K562 (cell line): Measurements from ENCODE around the gene RHEBL1. TPM values are rescaled to one million over a fixed set of nuclear protein-coding genes. Genes with fewer than 3 reads are reported as not detected.
A peak's percentile ranks its signal among the peaks of the same experiment; 100 is the strongest.

Experiments
- ATF6 ChIP-seq: sonication (generic); formaldehyde crosslinking; IDR thresholded peaks from 2 replicates; pipeline ENCODE4 v1.4.0; 2020; ENCODE audit warnings: mild to moderate bottlenecking, missing genetic modification reagents
- EZH2 ChIP-seq: IDR thresholded peaks from 2 replicates; pipeline ENCODE4 v1.6.1; 2012; ENCODE audit warnings: low read depth, mild to moderate bottlenecking, inconsistent platforms, low read length, borderline replicate concordance
- FOXA3 ChIP-seq, 2 experiments: fragments of 450-650 bp in 1 of 2; sonication (generic) in 1 of 2; formaldehyde crosslinking; IDR thresholded peaks in 1 of 2; conservative IDR thresholded peaks in 1 of 2; 2 replicates each; pipeline versions ENCODE4 v1.4.0 to v1.8.0; 2020 to 2022; ENCODE audit warnings: mild to moderate bottlenecking in 2 of 2, missing genetic modification reagents in 1 of 2
- ILF3 ChIP-seq: fragments of 450-650 bp; IDR thresholded peaks from 2 replicates; pipeline ENCODE4 v1.6.1; 2018; ENCODE audit warnings: antibody characterized with exemption, mild to moderate bottlenecking, moderate library complexity, borderline replicate concordance
- PHF21A ChIP-seq: fragments of 450-650 bp; IDR thresholded peaks from 2 replicates; pipeline ENCODE4 v1.6.1; 2017; ENCODE audit warnings: low read depth, borderline replicate concordance
- PHF8 ChIP-seq: fragments of 200-600 bp; sonication (generic); IDR thresholded peaks from 2 replicates; pipeline ENCODE4 v1.6.1; 2012; ENCODE audit warnings: mixed run types, mild to moderate bottlenecking, inconsistent platforms, low read length, moderate library complexity, borderline replicate concordance
- ZBTB2 ChIP-seq: fragments of 450-650 bp; IDR thresholded peaks from 2 replicates; pipeline ENCODE4 v1.6.1; 2016; ENCODE audit warnings: antibody characterized with exemption
- ZBTB34 ChIP-seq: fragments of 250-450 bp; sonication (Bioruptor Pico); IDR thresholded peaks from 2 replicates; pipeline ENCODE4 v1.8.0; 2021; ENCODE audit warnings: mild to moderate bottlenecking, moderate library complexity
- ZNF253 ChIP-seq: fragments of 250-450 bp; sonication (Bioruptor Pico); conservative IDR thresholded peaks from 2 replicates; pipeline ENCODE4 v1.6.1; 2021; ENCODE audit warnings: mild to moderate bottlenecking
- ZNF3 ChIP-seq: fragments of 250-450 bp; sonication (Bioruptor Pico); IDR thresholded peaks from 2 replicates; pipeline ENCODE4 v1.5.0; 2021; ENCODE audit warnings: mild to moderate bottlenecking, moderate library complexity
- ZNF830 ChIP-seq: fragments of 250-450 bp; sonication (Bioruptor Pico); IDR thresholded peaks from 2 replicates; pipeline ENCODE4 v1.5.0; 2021; ENCODE audit warnings: mild to moderate bottlenecking
- polyA plus RNA-seq, 8 experiments: library from polyadenylated mRNA; depleted of rRNA in 4 of 8; stranded (reverse) in 5 of 8; unstranded in 3 of 8; fragments of >200 nt; fragmentation: Nextera tagmentation in 2 of 8; fragmentation: Illumina TruSeq in 1 of 8; extraction: Ambion mirVana in 2 of 8; extraction: Trizol in 1 of 8; gene quantifications; 2 replicates each; pipeline versions ENCODE4 v1.2.1 to v1.2.3, GENCODE V29; 2011 to 2014; ENCODE audit warnings: inconsistent platforms in 1 of 8, missing spikeins in 1 of 8
- total RNA-seq, 7 experiments: library from RNA; depleted of rRNA in 6 of 7; stranded (reverse); fragments of >200 nt in 6 of 7; fragmentation: Illumina TruSeq in 2 of 7; extraction: Trizol in 2 of 7; gene quantifications; 2 replicates each; pipeline versions ENCODE4 v1.2.1 to v1.2.3, GENCODE V29; 2011 to 2021; ENCODE audit warnings: low replicate concordance in 1 of 7

The RHEBL1 gene
- total and polyA plus RNA-seq, 9 of the 15 experiments (the other 6 are each of a cell fraction or from before 2014, with no cell fraction given) = 4.3 to 36.1 (median 8.2) TPM

GRCh38 chr12:49094975-49095365 is 25.2 kb upstream of the RHEBL1 start (continued):
- TF ChIP-seq ZNF253 (CRISPR knock-in tag) = no peak
- no peak for TF ChIP-seq ILF3
- no peak for TF ChIP-seq ZNF830 (CRISPR knock-in tag)
- TF ChIP-seq ZNF3 (CRISPR knock-in tag) = no peak
- TF ChIP-seq EZH2 = no peak
- no peak for TF ChIP-seq ZBTB2
- TF ChIP-seq FOXA3 (CRISPR knock-in tag; conservative IDR thresholded peaks at IDR 0.05 in 1 of 2, IDR thresholded peaks at IDR 0.05 in 1 of 2) = no peak
- TF ChIP-seq ZBTB34 (CRISPR knock-in tag) = no peak
- no peak for TF ChIP-seq PHF21A
- TF ChIP-seq PHF8 = 0 out of 2 replicates have a peak, but pooled peaks have one; percentile 8
- no peak for TF ChIP-seq ATF6
